GM21529 (cell line): ENCODE measurements around the gene ARID4B.
"Not testable (repeated sequence)": the region's sequence is repeated elsewhere in the genome, so short reads cannot be mapped to it uniquely, and the experiment has no call there.

Source experiments
- ATAC-seq: cut with Tn5 transposase; IDR thresholded peaks from one replicate; pipeline ENCODE4 v1.9.1; 2021; ENCODE audit not compliant: unreplicated experiment

ARID4B gene

GRCh38 chr1:235299169-235299858 lies 28.7 kb downstream of the ARID4B start:
- ATAC-seq = no peak

- no peak for ATAC-seq
Measured at GRCh38 chr1:235298758-235299157, 29.2 kb downstream of the ARID4B start.

- peak; percentile 45 for ATAC-seq
Measured at GRCh38 chr1:235297579-235297978, 30.4 kb downstream of the ARID4B start.

GRCh38 chr1:235296729-235297128 lies 31.2 kb downstream of the ARID4B start:
- ATAC-seq = no peak

- ATAC-seq = no peak
Measured at GRCh38 chr1:235295902-235296350, 32.1 kb downstream of the ARID4B start.

- ATAC-seq = no peak
Measured at GRCh38 chr1:235293322-235293942, 34.5 kb downstream of the ARID4B start.

GRCh38 chr1:235292790-235293189 lies 35.2 kb downstream of the ARID4B start:
- no peak for ATAC-seq

- no peak for ATAC-seq
Measured at GRCh38 chr1:235291599-235292091, 36.3 kb downstream of the ARID4B start.

- no peak for ATAC-seq
Measured at GRCh38 chr1:235290740-235291502, 37.1 kb downstream of the ARID4B start.

GRCh38 chr1:235289859-235290739 lies 37.9 kb downstream of the ARID4B start:
- no peak for ATAC-seq

- no peak for ATAC-seq
Measured at GRCh38 chr1:235287208-235287882, 40.6 kb downstream of the ARID4B start.

- ATAC-seq = no peak
Measured at GRCh38 chr1:235286667-235287066, 41.3 kb downstream of the ARID4B start.

- ATAC-seq = no peak
Measured at GRCh38 chr1:235284231-235284769, 43.7 kb downstream of the ARID4B start.

- ATAC-seq = not testable (repeated sequence)
Measured at GRCh38 chr1:235283636-235284035, 44.3 kb downstream of the ARID4B start.

- no peak for ATAC-seq
Measured at GRCh38 chr1:235280467-235280866, 47.5 kb downstream of the ARID4B start.

GRCh38 chr1:235279694-235280093 lies 48.3 kb downstream of the ARID4B start:
- ATAC-seq = no peak

- ATAC-seq = no peak
Measured at GRCh38 chr1:235278915-235279292, 49.1 kb downstream of the ARID4B start.

- no peak for ATAC-seq
Measured at GRCh38 chr1:235278233-235278914, 49.6 kb downstream of the ARID4B start.

GRCh38 chr1:235277709-235278108 lies 50.3 kb downstream of the ARID4B start:
- no peak for ATAC-seq
